ENCODE measurements around the gene CHERP.

CHERP gene

GRCh38 chr19:16542045-16542909 lies at the start of gene CHERP:
Gene CHERP (minus strand): TSS chr19:16542437. CDS start chr19:16542378, 59 bp downstream.
- H3K4me3 ChIP-seq (ENCODE audit: low read depth in 1 of 2, low read length in 2 of 2): peak within 1 kb of the TSS; percentile 81 to 94
- H3K27ac ChIP-seq (ENCODE audit: low read depth, low read length): peak within 1 kb of the TSS; percentile 87
- peaks cover 29% of the 10 kb centered on the region for H3K4me1 ChIP-seq (ENCODE audit: insufficient read depth, low read length)
- no peaks in the 10 kb centered on the region for H3K9me3 ChIP-seq (ENCODE audit: low read length)
- H3K27me3 ChIP-seq (ENCODE audit: control insufficient read depth in 1 of 2, insufficient read depth in 2 of 2, low read length in 2 of 2): no peaks in the 10 kb centered on the region
- peak within 1 kb of the TSS; percentile 86 for H3K9ac ChIP-seq (ENCODE audit: low read length)
- peaks cover 16% of the 10 kb centered on the region for H3K36me3 ChIP-seq (ENCODE audit: insufficient read depth, low read length)

GRCh38 chr19:16590876-16591802 lies 48.9 kb upstream of the CHERP start:
- no peak overlapping the region for H3K9ac ChIP-seq (ENCODE audit: low read length)
- no peaks in the 10 kb centered on the region for H3K27me3 ChIP-seq (ENCODE audit: control insufficient read depth in 1 of 2, insufficient read depth in 2 of 2, low read length in 2 of 2)
- H3K4me3 ChIP-seq (ENCODE audit: low read depth in 1 of 2, low read length in 2 of 2): no peak overlapping the region
- no peaks in the 10 kb centered on the region for H3K36me3 ChIP-seq (ENCODE audit: insufficient read depth, low read length)
- H3K9me3 ChIP-seq (ENCODE audit: low read length): no peaks in the 10 kb centered on the region
- H3K27ac ChIP-seq (ENCODE audit: low read depth, low read length): no peak overlapping the region
- peaks cover 38% of the 10 kb centered on the region for H3K4me1 ChIP-seq (ENCODE audit: insufficient read depth, low read length)

- no peak overlapping the region for H3K9ac ChIP-seq (ENCODE audit: low read length)
- H3K9me3 ChIP-seq (ENCODE audit: low read length): no peaks in the 10 kb centered on the region
- H3K27ac ChIP-seq (ENCODE audit: low read depth, low read length): no peak overlapping the region
- no peaks in the 10 kb centered on the region for H3K36me3 ChIP-seq (ENCODE audit: insufficient read depth, low read length)
- H3K27me3 ChIP-seq (ENCODE audit: control insufficient read depth in 1 of 2, insufficient read depth in 2 of 2, low read length in 2 of 2): no peaks in the 10 kb centered on the region
- H3K4me3 ChIP-seq (ENCODE audit: low read depth in 1 of 2, low read length in 2 of 2): no peak overlapping the region
- H3K4me1 ChIP-seq (ENCODE audit: insufficient read depth, low read length): peaks cover 40% of the 10 kb centered on the region
Measured at GRCh38 chr19:16589917-16590316, 47.7 kb upstream of the CHERP start.

- Histone ChIP-seq H3K27ac (ENCODE audit: low read depth, low read length) (peak overlapping the region; percentile 6), H3K27me3 (ENCODE audit: control insufficient read depth in 1 of 2, insufficient read depth in 2 of 2, low read length in 2 of 2) (no peaks in the 10 kb centered on the region), H3K9ac (ENCODE audit: low read length) (no peak overlapping the region), H3K4me1 (ENCODE audit: insufficient read depth, low read length) (peaks cover 46% of the 10 kb centered on the region), H3K4me3 (ENCODE audit: low read depth in 1 of 2, low read length in 2 of 2) (no peak overlapping the region), H3K9me3 (ENCODE audit: low read length) (no peaks in the 10 kb centered on the region), H3K36me3 (ENCODE audit: insufficient read depth, low read length) (no peaks in the 10 kb centered on the region)
Measured at GRCh38 chr19:16588824-16589577, 46.8 kb upstream of the CHERP start.

- Histone ChIP-seq H3K36me3 (ENCODE audit: insufficient read depth, low read length) (no peaks in the 10 kb centered on the region), H3K27ac (ENCODE audit: low read depth, low read length) (peak overlapping the region; percentile 6), H3K9ac (ENCODE audit: low read length) (peak overlapping the region; percentile 14), H3K4me1 (ENCODE audit: insufficient read depth, low read length) (peaks cover 55% of the 10 kb centered on the region), H3K4me3 (ENCODE audit: low read depth in 1 of 2, low read length in 2 of 2) (peak overlapping the region in 1 of 2 donors; percentile 50), H3K27me3 (ENCODE audit: control insufficient read depth in 1 of 2, insufficient read depth in 2 of 2, low read length in 2 of 2) (no peaks in the 10 kb centered on the region), H3K9me3 (ENCODE audit: low read length) (no peaks in the 10 kb centered on the region)
Measured at GRCh38 chr19:16587833-16588823, 45.9 kb upstream of the CHERP start.

GRCh38 chr19:16586991-16587832 lies 45.0 kb upstream of the CHERP start:
- Histone ChIP-seq H3K9ac (ENCODE audit: low read length) (no peak overlapping the region), H3K4me1 (ENCODE audit: insufficient read depth, low read length) (peaks cover 60% of the 10 kb centered on the region), H3K4me3 (ENCODE audit: low read depth in 1 of 2, low read length in 2 of 2) (peak overlapping the region in 1 of 2 donors; percentile 50), H3K27me3 (ENCODE audit: control insufficient read depth in 1 of 2, insufficient read depth in 2 of 2, low read length in 2 of 2) (no peaks in the 10 kb centered on the region), H3K9me3 (ENCODE audit: low read length) (no peaks in the 10 kb centered on the region), H3K36me3 (ENCODE audit: insufficient read depth, low read length) (no peaks in the 10 kb centered on the region), H3K27ac (ENCODE audit: low read depth, low read length) (peak overlapping the region; percentile 14)

- no peak overlapping the region for H3K4me3 ChIP-seq (ENCODE audit: low read depth in 1 of 2, low read length in 2 of 2)
- H3K4me1 ChIP-seq (ENCODE audit: insufficient read depth, low read length): peaks cover 63% of the 10 kb centered on the region
- H3K36me3 ChIP-seq (ENCODE audit: insufficient read depth, low read length): peaks cover 6% of the 10 kb centered on the region
- H3K9me3 ChIP-seq (ENCODE audit: low read length): no peaks in the 10 kb centered on the region
- no peak overlapping the region for H3K27ac ChIP-seq (ENCODE audit: low read depth, low read length)
- no peak overlapping the region for H3K9ac ChIP-seq (ENCODE audit: low read length)
- H3K27me3 ChIP-seq (ENCODE audit: control insufficient read depth in 1 of 2, insufficient read depth in 2 of 2, low read length in 2 of 2): no peaks in the 10 kb centered on the region
Measured at GRCh38 chr19:16586477-16586871, 44.2 kb upstream of the CHERP start.

- Histone ChIP-seq H3K4me1 (ENCODE audit: insufficient read depth, low read length) (peaks cover 64% of the 10 kb centered on the region), H3K36me3 (ENCODE audit: insufficient read depth, low read length) (peaks cover 6% of the 10 kb centered on the region), H3K27ac (ENCODE audit: low read depth, low read length) (no peak overlapping the region), H3K27me3 (ENCODE audit: control insufficient read depth in 1 of 2, insufficient read depth in 2 of 2, low read length in 2 of 2) (no peaks in the 10 kb centered on the region), H3K4me3 (ENCODE audit: low read depth in 1 of 2, low read length in 2 of 2) (no peak overlapping the region), H3K9ac (ENCODE audit: low read length) (no peak overlapping the region), H3K9me3 (ENCODE audit: low read length) (no peaks in the 10 kb centered on the region)
Measured at GRCh38 chr19:16585808-16586476, 43.7 kb upstream of the CHERP start.

- H3K36me3 ChIP-seq (ENCODE audit: insufficient read depth, low read length): peaks cover 6% of the 10 kb centered on the region
- H3K4me1 ChIP-seq (ENCODE audit: insufficient read depth, low read length): peaks cover 64% of the 10 kb centered on the region
- H3K9ac ChIP-seq (ENCODE audit: low read length): no peak overlapping the region
- no peak overlapping the region for H3K4me3 ChIP-seq (ENCODE audit: low read depth in 1 of 2, low read length in 2 of 2)
- H3K27me3 ChIP-seq (ENCODE audit: control insufficient read depth in 1 of 2, insufficient read depth in 2 of 2, low read length in 2 of 2): no peaks in the 10 kb centered on the region
- H3K27ac ChIP-seq (ENCODE audit: low read depth, low read length): no peak overlapping the region
- no peaks in the 10 kb centered on the region for H3K9me3 ChIP-seq (ENCODE audit: low read length)
Measured at GRCh38 chr19:16585094-16585801, 43.0 kb upstream of the CHERP start.

Data from muscle layer of colon (tissue), 2 donors.